ENCODE data around the gene PLEKHO1. TPM values are rescaled to one million over a fixed set of nuclear protein-coding genes. Genes with fewer than 3 reads are reported as not detected.
"Not testable (repeated sequence)": the region's sequence is repeated elsewhere in the genome, so short reads cannot be mapped to it uniquely, and the experiment has no call there.

Gene PLEKHO1
- total and polyA plus RNA-seq, 7 experiments from 2014 or later, result 33.4 to 111 (median 65.5) TPM

DNA sequence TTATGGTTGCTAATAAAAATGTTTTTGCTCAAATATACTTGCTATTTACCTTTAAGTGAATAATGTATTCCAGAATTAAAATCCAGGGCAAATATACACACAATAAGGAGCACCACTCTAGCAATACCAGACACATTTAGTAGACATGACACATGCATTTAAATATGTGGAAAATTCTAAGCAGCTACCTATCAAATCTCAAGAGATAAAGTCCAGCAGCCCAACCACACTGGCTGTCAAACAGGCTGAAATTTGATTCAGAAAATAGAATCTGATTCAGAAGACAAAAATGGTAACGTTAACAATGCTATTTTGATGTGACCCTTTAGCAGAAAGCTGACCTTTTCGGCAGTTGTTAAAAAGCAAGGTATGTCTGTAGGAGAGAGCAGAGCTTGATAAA, 42.3 kb downstream of the PLEKHO1 start:
- Histone ChIP-seq H3K9me3 (ENCODE audit: control insufficient read depth in 2 of 3, low read length in 3 of 3) (no peaks in the 10 kb centered on the region), H3K27ac (ENCODE audit: low read depth, low read length) (no peak overlapping the region), H3K27me3 (ENCODE audit: control insufficient read depth in 2 of 2, insufficient read depth in 2 of 2, low read length in 2 of 2) (no peaks in the 10 kb centered on the region), H3K4me3 (ENCODE audit: low read length) (no peak overlapping the region), H3K4me1 (ENCODE audit: control insufficient read depth in 2 of 2, insufficient read depth in 2 of 2, low read length in 2 of 2) (peaks cover 0 to 1% of the 10 kb centered on the region in 2 donors), H3K36me3 (ENCODE audit: control insufficient read depth in 2 of 3, insufficient read depth in 3 of 3, low read length in 3 of 3) (no peaks in the 10 kb centered on the region)
- H3K27me3 Mint-ChIP-seq, result peaks cover 0 to 7% (median 3%) of the 10 kb centered on the region in 5 donors
- H3K4me3 Mint-ChIP-seq, result no peak overlapping the region
- no peak for DNase-seq
- no peaks in the 10 kb centered on the region for H3K9me3 Mint-ChIP-seq
- intact Hi-C loops (cut with micrococcal nuclease), result no loop called here
- H3K27ac Mint-ChIP-seq, result no peak overlapping the region
- ATAC-seq, result no peak
- POLR2A ChIA-PET, result no interaction called here
- no peaks in the 10 kb centered on the region for H3K36me3 Mint-ChIP-seq
- H3K4me1 Mint-ChIP-seq, result peaks cover 5 to 7% (median 6%) of the 10 kb centered on the region in 7 donors
- CTCF ChIA-PET, result interaction anchor here (0.8 kb wide), 1 partner anchor 9 kb away, joined by 3 read pairs; no protein-coding TSS in a partner anchor

- H3K27me3 Mint-ChIP-seq, result peaks cover 0 to 15% (median 5%) of the 10 kb centered on the region in 5 donors
- Histone ChIP-seq H3K27ac (ENCODE audit: low read depth, low read length) (no peak overlapping the region), H3K4me3 (ENCODE audit: low read length) (no peak overlapping the region), H3K36me3 (ENCODE audit: control insufficient read depth in 2 of 3, insufficient read depth in 3 of 3, low read length in 3 of 3) (no peaks in the 10 kb centered on the region), H3K27me3 (ENCODE audit: control insufficient read depth in 2 of 2, insufficient read depth in 2 of 2, low read length in 2 of 2) (no peaks in the 10 kb centered on the region), H3K9me3 (ENCODE audit: control insufficient read depth in 2 of 3, low read length in 3 of 3) (no peaks in the 10 kb centered on the region), H3K4me1 (ENCODE audit: control insufficient read depth in 2 of 2, insufficient read depth in 2 of 2, low read length in 2 of 2) (no peaks in the 10 kb centered on the region)
- no peaks in the 10 kb centered on the region for H3K9me3 Mint-ChIP-seq
- no peaks in the 10 kb centered on the region for H3K36me3 Mint-ChIP-seq
- H3K4me1 Mint-ChIP-seq, result no peaks in the 10 kb centered on the region
- H3K4me3 Mint-ChIP-seq, result no peak overlapping the region
- ATAC-seq (no peak), DNase-seq (no peak)
- intact Hi-C loops (cut with micrococcal nuclease), result no loop called here
- POLR2A ChIA-PET, result no interaction called here
- H3K27ac Mint-ChIP-seq, result no peak overlapping the region
- CTCF ChIA-PET, result interaction anchor here (1.3 kb wide), 1 partner anchor 7 kb away, joined by 8 read pairs; no protein-coding TSS in a partner anchor
Observed at GRCh38 chr1:150194381-150195031, 44.8 kb downstream of the PLEKHO1 start.

DNA sequence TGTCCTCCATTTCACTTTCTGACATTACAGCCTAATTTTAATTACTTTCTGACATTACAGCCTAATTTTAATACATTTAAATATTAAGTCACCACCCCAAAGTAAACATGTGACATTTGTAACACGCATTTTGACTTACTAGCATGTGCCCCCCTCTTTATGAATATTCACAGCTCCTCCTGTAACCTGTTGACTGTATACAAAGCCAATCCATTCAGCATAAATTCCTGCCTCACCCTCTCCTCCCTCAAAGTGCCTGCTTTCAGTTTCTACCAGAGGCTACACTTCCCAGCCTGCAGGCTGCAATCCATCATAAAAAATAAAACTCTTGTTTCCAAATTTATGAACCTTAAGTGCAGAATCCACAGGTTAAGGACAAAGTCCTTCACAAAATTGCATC, 46.7 kb downstream of the PLEKHO1 start:
- Histone ChIP-seq H3K4me3 (ENCODE audit: low read length) (no peak overlapping the region), H3K36me3 (ENCODE audit: control insufficient read depth in 2 of 3, insufficient read depth in 3 of 3, low read length in 3 of 3) (no peaks in the 10 kb centered on the region), H3K4me1 (ENCODE audit: control insufficient read depth in 2 of 2, insufficient read depth in 2 of 2, low read length in 2 of 2) (no peaks in the 10 kb centered on the region), H3K27ac (ENCODE audit: low read depth, low read length) (no peak overlapping the region), H3K9me3 (ENCODE audit: control insufficient read depth in 2 of 3, low read length in 3 of 3) (no peaks in the 10 kb centered on the region), H3K27me3 (ENCODE audit: control insufficient read depth in 2 of 2, insufficient read depth in 2 of 2, low read length in 2 of 2) (no peaks in the 10 kb centered on the region)
- Mint-ChIP-seq H3K4me3 (no peak overlapping the region), H3K27me3 (peaks cover 0 to 19% (median 5%) of the 10 kb centered on the region in 5 donors), H3K27ac (no peak overlapping the region), H3K9me3 (no peaks in the 10 kb centered on the region), H3K36me3 (no peaks in the 10 kb centered on the region), H3K4me1 (no peaks in the 10 kb centered on the region)
- intact Hi-C loops (cut with micrococcal nuclease), result no loop called here
- ChIA-PET POLR2A (no interaction called here), CTCF (no interaction called here)
- no peak for DNase-seq
- no peak for ATAC-seq

- no peaks in the 10 kb centered on the region for H3K9me3 Mint-ChIP-seq
- no peaks in the 10 kb centered on the region for H3K36me3 Mint-ChIP-seq
- intact Hi-C loops (cut with micrococcal nuclease), result no loop called here
- POLR2A ChIA-PET, result interaction anchor here (0.6 kb wide), 2 partner anchors 9 to 309 kb away, joined by 3 to 5 read pairs; no protein-coding TSS in a partner anchor
- no peak for ATAC-seq
- no peaks in the 10 kb centered on the region for H3K4me1 Mint-ChIP-seq
- Histone ChIP-seq H3K9me3 (ENCODE audit: control insufficient read depth in 2 of 3, low read length in 3 of 3) (no peaks in the 10 kb centered on the region), H3K27ac (ENCODE audit: low read depth, low read length) (no peak overlapping the region), H3K36me3 (ENCODE audit: control insufficient read depth in 2 of 3, insufficient read depth in 3 of 3, low read length in 3 of 3) (no peaks in the 10 kb centered on the region), H3K4me1 (ENCODE audit: control insufficient read depth in 2 of 2, insufficient read depth in 2 of 2, low read length in 2 of 2) (no peaks in the 10 kb centered on the region), H3K4me3 (ENCODE audit: low read length) (no peak overlapping the region), H3K27me3 (ENCODE audit: control insufficient read depth in 2 of 2, insufficient read depth in 2 of 2, low read length in 2 of 2) (no peaks in the 10 kb centered on the region)
- H3K27ac Mint-ChIP-seq, result no peak overlapping the region
- peaks cover 0 to 30% (median 0%) of the 10 kb centered on the region in 5 donors for H3K27me3 Mint-ChIP-seq
- CTCF ChIA-PET, result interaction anchor here (1.2 kb wide), 1 partner anchor 134 kb away, joined by 5 read pairs; no protein-coding TSS in a partner anchor
- no peak overlapping the region for H3K4me3 Mint-ChIP-seq
- DNase-seq, result no peak
Observed at GRCh38 chr1:150207281-150207971, 57.7 kb downstream of the PLEKHO1 start.

DNA sequence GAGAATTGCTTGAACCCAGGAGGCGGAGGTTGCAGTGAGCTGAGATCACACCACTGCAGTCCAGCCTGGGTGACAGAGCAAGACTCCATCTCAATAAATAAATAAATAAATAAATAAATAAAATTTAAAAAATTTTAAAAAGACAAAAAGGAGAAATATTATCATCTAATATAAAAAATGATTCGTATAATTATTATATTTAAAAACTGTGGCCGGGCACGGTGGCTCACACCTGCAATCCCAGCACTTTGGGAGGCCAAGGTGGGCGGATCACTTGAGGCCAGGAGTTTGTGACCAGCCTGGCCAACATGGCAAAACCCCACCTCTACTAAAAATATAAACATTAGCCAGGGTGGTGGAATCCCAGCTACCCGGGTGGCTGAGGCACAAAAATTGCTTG, 58.7 kb downstream of the PLEKHO1 start:
- H3K4me1 ChIP-seq (ENCODE audit: control insufficient read depth in 2 of 2, insufficient read depth in 2 of 2, low read length in 2 of 2); H3K9me3 Mint-ChIP-seq; H3K27ac ChIP-seq (ENCODE audit: low read depth, low read length); POLR2A ChIA-PET; H3K4me3 ChIP-seq (ENCODE audit: low read length); H3K4me1 Mint-ChIP-seq; DNase-seq; H3K36me3 Mint-ChIP-seq; H3K4me3 Mint-ChIP-seq; H3K27me3 ChIP-seq (ENCODE audit: control insufficient read depth in 2 of 2, insufficient read depth in 2 of 2, low read length in 2 of 2); H3K27ac Mint-ChIP-seq; ATAC-seq; H3K36me3 ChIP-seq (ENCODE audit: control insufficient read depth in 2 of 3, insufficient read depth in 3 of 3, low read length in 3 of 3); intact Hi-C loops (cut with micrococcal nuclease); H3K9me3 ChIP-seq (ENCODE audit: control insufficient read depth in 2 of 3, low read length in 3 of 3): not testable (repeated sequence)
- H3K27me3 Mint-ChIP-seq, result peaks cover 0 to 30% (median 0%) of the 10 kb centered on the region in 5 donors
- CTCF ChIA-PET, result interaction anchor here (1.2 kb wide), 1 partner anchor 135 kb away, joined by 5 read pairs; no protein-coding TSS in a partner anchor

Other genes with a start within 250 kb of the PLEKHO1 start
- gene SV2A, start 232.1 kb upstream of the PLEKHO1 start, total RNA-seq, result 10 to 100 TPM in 1 of 5 experiments, 1 to 10 TPM in 4; 2.6 to 18.8 (median 3.1) TPM
- 1 to 10 TPM; 1.3 to 2.1 TPM for gene SV2A, start 232.1 kb upstream of the PLEKHO1 start, polyA plus RNA-seq
- 100 to 1,000 TPM in 1 of 5 experiments, 10 to 100 TPM in 4; 39.0 to 103 (median 43.4) TPM for gene SF3B4, start 222.1 kb upstream of the PLEKHO1 start, total RNA-seq
- gene SF3B4, start 222.1 kb upstream of the PLEKHO1 start, polyA plus RNA-seq, result 100 to 1,000 TPM in 1 of 2 donors, 10 to 100 TPM in 1; 80.8 to 114 TPM
- gene MTMR11, start 213.0 kb upstream of the PLEKHO1 start, total RNA-seq, result 10 to 100 TPM in 1 of 5 experiments, 1 to 10 TPM in 4; 1.2 to 14.2 (median 3.6) TPM
- not detected for gene MTMR11, start 213.0 kb upstream of the PLEKHO1 start, polyA plus RNA-seq
- 10 to 100 TPM in 2 of 5 experiments, 1 to 10 TPM in 3; 4.6 to 12.8 (median 9.7) TPM for gene OTUD7B, start 139.2 kb upstream of the PLEKHO1 start, total RNA-seq
- under 1 TPM; 0.52 to 0.90 TPM for gene OTUD7B, start 139.2 kb upstream of the PLEKHO1 start, polyA plus RNA-seq
- gene VPS45, start 82.1 kb upstream of the PLEKHO1 start, total RNA-seq, result 10 to 100 TPM; 20.3 to 37.7 (median 29.3) TPM
- 10 to 100 TPM; 24.0 to 25.6 TPM for gene VPS45, start 82.1 kb upstream of the PLEKHO1 start, polyA plus RNA-seq
- 100 to 1,000 TPM in 1 of 5 experiments, 10 to 100 TPM in 4; 35.6 to 156 (median 44.8) TPM for gene ANP32E, start 86.2 kb downstream of the PLEKHO1 start, total RNA-seq
- gene ANP32E, start 86.2 kb downstream of the PLEKHO1 start, polyA plus RNA-seq, result 10 to 100 TPM; 41.4 to 56.4 TPM
- not detected for gene CA14, start 107.9 kb downstream of the PLEKHO1 start, total RNA-seq
- 1 to 10 TPM in 1 of 2 donors, under 1 TPM in 1; 0.35 to 1.7 TPM for gene CA14, start 107.9 kb downstream of the PLEKHO1 start, polyA plus RNA-seq
- 100 to 1,000 TPM; 112 to 143 (median 127) TPM for gene APH1A, start 119.1 kb downstream of the PLEKHO1 start, total RNA-seq
- 10 to 100 TPM; 70.7 to 81.4 TPM for gene APH1A, start 119.1 kb downstream of the PLEKHO1 start, polyA plus RNA-seq
- 1 to 10 TPM; 1.5 to 7.8 (median 4.3) TPM for gene C1orf54, start 122.9 kb downstream of the PLEKHO1 start, total RNA-seq
- gene C1orf54, start 122.9 kb downstream of the PLEKHO1 start, polyA plus RNA-seq, result 1 to 10 TPM; 2.7 to 5.6 TPM
- gene CIART, start 132.6 kb downstream of the PLEKHO1 start, total RNA-seq, result 1 to 10 TPM; 1.4 to 2.6 (median 2.4) TPM
- gene CIART, start 132.6 kb downstream of the PLEKHO1 start, polyA plus RNA-seq, result 1 to 10 TPM in 1 of 2 donors, under 1 TPM in 1; 0.87 to 2.0 TPM
- gene MRPS21, start 143.9 kb downstream of the PLEKHO1 start, total RNA-seq, result 10 to 100 TPM; 47.9 to 72.8 (median 67.5) TPM
- 10 to 100 TPM; 61.7 to 92.9 TPM for gene MRPS21, start 143.9 kb downstream of the PLEKHO1 start, polyA plus RNA-seq
- 100 to 1,000 TPM in 4 of 5 experiments, 10 to 100 TPM in 1; 89.6 to 176 (median 160) TPM for gene PRPF3, start 171.6 kb downstream of the PLEKHO1 start, total RNA-seq
- 10 to 100 TPM; 14.8 to 37.4 TPM for gene PRPF3, start 171.6 kb downstream of the PLEKHO1 start, polyA plus RNA-seq
- 10 to 100 TPM; 33.2 to 62.2 (median 40.6) TPM for gene RPRD2, start 214.2 kb downstream of the PLEKHO1 start, total RNA-seq
- 10 to 100 TPM; 27.5 to 51.2 TPM for gene RPRD2, start 214.2 kb downstream of the PLEKHO1 start, polyA plus RNA-seq

Measured in naive thymus-derived CD4-positive, alpha-beta T cell (primary cell).